Measurements from ENCODE around the gene USP50. TPM values are rescaled to one million over a fixed set of nuclear protein-coding genes. Genes with fewer than 3 reads are reported as not detected.

The USP50 gene
- total and polyA plus RNA-seq, 2 of the 13 experiments (the other 11 are each of a cell fraction or from before 2014, with no cell fraction given) = 0.86 TPM; not detected in 1

GRCh38 chr15:50531766-50532165 lies 14.7 kb downstream of the USP50 start (continued):
- no peak for TF ChIP-seq CSRNP1 (CRISPR knock-in tag; IDR thresholded peaks at IDR 0.05)

DNA sequence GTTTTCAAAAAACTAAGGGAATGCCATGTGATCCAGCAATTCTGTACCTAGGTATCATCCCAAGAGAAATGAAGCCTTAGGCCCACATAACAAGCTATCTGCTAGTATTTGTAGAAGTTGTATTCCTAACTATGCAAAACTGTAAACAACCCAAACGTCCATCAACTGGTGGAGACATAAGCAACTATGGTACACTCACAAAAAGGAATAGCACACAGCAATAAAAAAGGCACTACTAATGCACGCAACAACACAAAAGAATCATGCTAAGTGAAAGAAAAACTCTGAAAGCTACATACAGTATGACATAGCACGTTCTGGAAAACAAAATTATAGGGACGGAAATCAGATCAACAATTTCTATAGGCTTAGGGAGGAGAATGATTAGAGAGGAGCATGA lies 15.3 kb downstream of the USP50 start:
- Histone ChIP-seq H3K4me3 (replicated peaks in 1 of 3; ENCODE audit: insufficient read depth in 1 of 3, low read depth in 2 of 3, low read length in 3 of 3) (no peak overlapping the region), H3K36me3 (replicated peaks in 1 of 2; ENCODE audit: control insufficient read depth in 1 of 2, insufficient read depth in 2 of 2, low read length in 2 of 2) (no peaks in the 10 kb centered on the region), H3K4me1 (ENCODE audit: insufficient read depth, low read length) (peaks cover 11% of the 10 kb centered on the region), H3K9me3 (ENCODE audit: low read length) (no peaks in the 10 kb centered on the region), H2AFZ (ENCODE audit: low read length) (no peak overlapping the region), H3K27me3 (ENCODE audit: control insufficient read depth in 1 of 2, insufficient read depth in 2 of 2, low read length in 2 of 2) (no peaks in the 10 kb centered on the region), H4K20me1 (ENCODE audit: insufficient read depth, low read length) (no peaks in the 10 kb centered on the region), H3K9ac (ENCODE audit: insufficient read depth, low read depth, low read length) (no peak overlapping the region), H3K4me2 (ENCODE audit: low read depth, low read length) (no peak overlapping the region), H3K27ac (ENCODE audit: extremely low read length, insufficient read depth, low read length) (no peak overlapping the region), H3K79me2 (ENCODE audit: insufficient read depth, low read length) (no peaks in the 10 kb centered on the region)
- FAIRE-seq (no peak), DNase-seq (ENCODE audit: low spot score) (no peak), ATAC-seq (no peak)
- in situ Hi-C loops (cut with HindIII; ENCODE audit: extremely low pct_ligation_motif_present, low pct_unique_long_range_greater_than_20kb) = no loop called here
- intact Hi-C loops (cut with micrococcal nuclease; ENCODE audit: unreplicated experiment) = no loop called here
- ChIA-PET POLR2A (no interaction called here), CTCF (ENCODE audit: low intra/inter-chr PET ratio, low total read pairs) (no interaction called here)
- whole genome bisulfite sequencing (ENCODE audit: low lambda C conversion rate) = 89% methylated on average over 4 of the region's 4 CpGs
- BruUV-seq (replicated peaks) = no TSS peak
- TF ChIP-seq SRSF4 (IDR thresholded peaks at IDR 0.05; ENCODE audit: low read depth, low read length, poor library complexity, severe bottlenecking) (no peak), SETDB1 (CRISPR knock-in tag; IDR thresholded peaks at IDR 0.05; ENCODE audit: borderline replicate concordance) (no peak), HOXD1 (CRISPR knock-in tag; IDR thresholded peaks at IDR 0.05) (no peak), KAT2B (IDR thresholded peaks at IDR 0.05; ENCODE audit: borderline replicate concordance, low read depth, low read length) (no peak), ZNF407 (CRISPR knock-in tag; IDR thresholded peaks at IDR 0.05; ENCODE audit: not compliant biosample characterization) (no peak), CBFB (CRISPR knock-in tag; IDR thresholded peaks at IDR 0.05) (no peak), HCFC1 (IDR thresholded peaks at IDR 0.05; ENCODE audit: low read depth, low read length) (no peak), ZNF598 (CRISPR knock-in tag; IDR thresholded peaks at IDR 0.05; ENCODE audit: borderline replicate concordance) (no peak), ZNF790 (CRISPR knock-in tag; IDR thresholded peaks at IDR 0.05; ENCODE audit: borderline replicate concordance) (no peak), SNAPC2 (CRISPR knock-in tag; IDR thresholded peaks at IDR 0.05) (no peak), SMC3 (IDR thresholded peaks at IDR 0.05; ENCODE audit: low read length) (no peak)
- TF ChIP-seq, protein P1, sequence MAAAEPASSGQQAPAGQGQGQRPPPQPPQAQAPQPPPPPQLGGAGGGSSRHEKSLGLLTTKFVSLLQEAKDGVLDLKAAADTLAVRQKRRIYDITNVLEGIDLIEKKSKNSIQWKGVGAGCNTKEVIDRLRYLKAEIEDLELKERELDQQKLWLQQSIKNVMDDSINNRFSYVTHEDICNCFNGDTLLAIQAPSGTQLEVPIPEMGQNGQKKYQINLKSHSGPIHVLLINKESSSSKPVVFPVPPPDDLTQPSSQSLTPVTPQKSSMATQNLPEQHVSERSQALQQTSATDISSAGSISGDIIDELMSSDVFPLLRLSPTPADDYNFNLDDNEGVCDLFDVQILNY (CRISPR knock-in tag; conservative IDR thresholded peaks at IDR 0.05) = no peak
